ENCODE measurements around the gene ARG1.

The ARG1 gene

DNA sequence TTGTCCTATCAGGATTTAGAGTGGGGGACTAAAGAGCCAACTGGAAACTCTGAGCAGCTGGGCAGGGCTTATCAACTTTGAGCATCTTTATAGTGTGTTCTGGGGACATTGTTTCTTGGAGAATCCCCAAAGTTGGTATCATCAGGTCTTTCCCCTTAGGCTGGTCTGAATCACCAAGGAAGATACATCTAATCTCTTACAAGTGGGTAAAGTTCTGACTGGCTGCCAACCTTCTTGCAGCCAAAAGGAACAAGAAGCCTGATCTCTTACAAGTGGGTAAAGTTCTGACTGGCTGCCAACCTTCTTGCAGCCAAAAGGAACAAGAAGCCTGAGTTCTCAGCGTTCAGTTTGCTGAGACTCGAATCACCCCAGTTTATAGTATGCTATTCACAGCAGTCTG is 56.6 kb downstream of the ARG1 start:
- H3K4me3 ChIP-seq (ENCODE audit: low read length): no peak overlapping the region
- H3K9ac ChIP-seq (ENCODE audit: low read depth, low read length): no peak overlapping the region
- H3K4me1 ChIP-seq (ENCODE audit: control insufficient read depth, insufficient read depth, low read length): peaks cover 11% of the 10 kb centered on the region
- no peak overlapping the region for H3K4me2 ChIP-seq (ENCODE audit: low read length)
- H3K27me3 ChIP-seq (ENCODE audit: control insufficient read depth, insufficient read depth, low read length): peaks cover 8% of the 10 kb centered on the region
- H3K9me3 ChIP-seq (replicated peaks; ENCODE audit: low read length): no peaks in the 10 kb centered on the region
- peaks cover 7% of the 10 kb centered on the region for H3K36me3 ChIP-seq (ENCODE audit: insufficient read depth, low read length)

DNA sequence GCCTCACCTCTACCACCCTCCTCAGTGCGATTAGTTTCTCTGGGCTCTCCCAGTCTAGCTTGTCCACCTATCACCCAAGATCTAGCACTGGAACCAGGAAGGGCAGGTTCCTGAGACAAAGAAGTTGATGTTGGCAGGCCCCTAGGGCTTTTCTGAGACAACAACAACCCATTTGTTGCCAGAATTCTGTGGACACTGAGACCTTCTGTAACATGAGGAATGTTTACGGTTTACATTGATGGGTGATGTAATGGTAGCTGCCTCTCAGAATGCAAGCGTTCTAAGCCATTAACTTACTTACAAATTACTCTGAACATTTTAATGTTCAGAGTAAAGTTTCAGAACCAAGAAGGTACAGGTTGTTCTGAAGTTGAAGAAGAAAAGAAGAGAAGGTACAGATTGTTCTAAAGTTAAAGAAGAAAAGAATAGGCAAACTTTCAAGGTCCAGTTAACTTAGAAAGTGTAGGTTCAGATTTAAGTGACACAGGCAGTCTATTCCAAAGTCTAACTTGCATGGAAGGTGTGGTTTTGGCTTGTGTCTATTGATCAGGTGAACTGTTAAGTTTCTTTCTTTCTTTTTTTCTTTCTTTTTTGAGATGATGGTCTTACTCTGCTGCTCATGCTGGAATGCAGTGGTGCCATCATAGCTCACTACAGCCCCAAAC is 58.7 kb downstream of the ARG1 start:
- no peak overlapping the region for H3K4me2 ChIP-seq (ENCODE audit: low read length)
- H3K4me1 ChIP-seq (ENCODE audit: control insufficient read depth, insufficient read depth, low read length): peaks cover 8% of the 10 kb centered on the region
- H3K4me3 ChIP-seq (ENCODE audit: low read length): no peak overlapping the region
- no peak overlapping the region for H3K9ac ChIP-seq (ENCODE audit: low read depth, low read length)
- no peaks in the 10 kb centered on the region for H3K36me3 ChIP-seq (ENCODE audit: insufficient read depth, low read length)
- peaks cover 22% of the 10 kb centered on the region for H3K27me3 ChIP-seq (ENCODE audit: control insufficient read depth, insufficient read depth, low read length)
- H3K9me3 ChIP-seq (replicated peaks; ENCODE audit: low read length): no peaks in the 10 kb centered on the region

All from skeletal muscle satellite cell (primary cell).